Activated CD4-positive, alpha-beta T cell treated with anti-CD3 and anti-CD28 coated beads, Interleukin-10, Interleukin-2, amounts not matched to agents 100 ng/mL and 50 ng/mL, durations not matched to agents 16 hours and 8 hours (primary cell): ENCODE data around the gene TSHZ3.

Experiments used
- DNase-seq: peaks from one replicate; pipeline ENCODE4 v3.0.0-alpha.2; 2020

Gene TSHZ3

DNA sequence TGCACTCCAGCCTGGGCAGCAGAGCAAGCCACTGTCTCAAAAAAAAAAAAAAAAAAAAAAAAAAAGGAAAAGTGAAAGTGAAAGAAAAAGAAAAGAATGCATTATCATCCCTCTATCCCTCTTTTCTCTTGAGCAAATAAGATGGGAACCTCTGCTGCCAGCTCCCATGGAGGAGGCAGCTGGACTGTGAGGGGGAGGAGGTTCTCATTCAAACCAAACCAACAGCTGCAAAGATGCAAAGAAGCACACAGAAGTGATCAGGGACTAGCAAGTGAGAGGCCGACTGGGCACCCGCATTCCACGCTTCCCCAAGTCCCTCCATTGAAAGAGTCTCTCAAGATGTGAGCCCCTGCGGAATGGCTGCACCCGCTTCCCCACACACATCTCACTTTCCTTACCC is 63.5 kb downstream of the TSHZ3 start:
- DNase-seq: no peak

DNA sequence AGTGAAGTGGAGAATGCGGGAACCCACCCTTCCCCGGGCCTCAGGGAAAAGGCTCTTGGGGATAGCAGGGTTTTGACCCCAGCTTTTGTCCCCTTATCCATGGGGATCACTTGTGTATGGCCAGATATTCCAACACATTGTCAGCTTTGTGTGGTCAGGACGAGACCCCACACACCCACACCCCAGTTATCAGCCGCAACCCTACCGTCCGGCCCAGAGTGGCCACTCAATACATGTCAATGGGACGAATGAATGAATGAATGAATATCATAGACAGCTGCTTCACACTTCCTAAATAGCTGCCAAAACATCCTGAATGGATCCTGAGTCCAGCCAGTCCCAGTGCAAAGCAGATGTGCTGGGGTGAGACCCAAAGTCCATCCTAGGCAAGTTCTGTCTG is 64.6 kb downstream of the TSHZ3 start:
- no peak for DNase-seq

DNA sequence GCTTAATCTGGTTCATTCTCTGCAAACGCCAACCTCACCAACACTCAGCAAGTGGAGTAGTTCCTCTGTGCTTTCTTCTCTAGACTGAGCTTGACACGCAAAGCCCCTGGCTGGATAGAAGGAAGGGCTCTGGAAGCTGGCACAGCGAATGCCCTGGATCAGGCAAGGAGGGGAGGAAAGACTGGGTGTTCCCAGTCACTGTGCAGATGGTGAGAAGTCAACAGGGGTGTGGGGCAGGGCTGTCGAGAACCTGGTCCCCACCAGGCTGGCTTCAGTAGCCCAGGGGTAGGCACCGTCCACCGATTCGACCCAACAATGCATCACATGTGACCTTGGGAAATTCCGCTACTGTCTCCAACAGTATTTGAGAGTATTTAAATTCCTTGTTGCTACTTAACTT is 65.5 kb downstream of the TSHZ3 start:
- no peak for DNase-seq

DNA sequence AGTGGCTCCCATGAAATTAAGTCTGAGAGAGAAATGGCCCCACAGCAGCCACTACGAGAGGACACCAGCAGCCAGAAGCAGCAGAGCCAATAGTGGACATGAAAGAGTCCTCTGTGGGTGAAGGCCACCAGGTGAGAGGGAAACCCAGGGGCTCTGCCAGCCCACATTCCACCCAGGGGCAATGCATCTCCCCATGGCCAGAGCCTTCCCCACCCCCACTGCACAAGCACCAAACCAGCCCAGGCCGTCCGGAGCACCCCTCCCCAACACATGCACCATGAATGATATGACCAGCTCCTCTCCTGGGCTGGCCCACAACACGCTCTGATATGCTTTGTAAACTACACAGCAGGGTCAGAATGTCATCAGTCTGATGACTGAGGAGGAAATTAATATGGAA is 66.9 kb downstream of the TSHZ3 start:
- DNase-seq: no peak

DNA sequence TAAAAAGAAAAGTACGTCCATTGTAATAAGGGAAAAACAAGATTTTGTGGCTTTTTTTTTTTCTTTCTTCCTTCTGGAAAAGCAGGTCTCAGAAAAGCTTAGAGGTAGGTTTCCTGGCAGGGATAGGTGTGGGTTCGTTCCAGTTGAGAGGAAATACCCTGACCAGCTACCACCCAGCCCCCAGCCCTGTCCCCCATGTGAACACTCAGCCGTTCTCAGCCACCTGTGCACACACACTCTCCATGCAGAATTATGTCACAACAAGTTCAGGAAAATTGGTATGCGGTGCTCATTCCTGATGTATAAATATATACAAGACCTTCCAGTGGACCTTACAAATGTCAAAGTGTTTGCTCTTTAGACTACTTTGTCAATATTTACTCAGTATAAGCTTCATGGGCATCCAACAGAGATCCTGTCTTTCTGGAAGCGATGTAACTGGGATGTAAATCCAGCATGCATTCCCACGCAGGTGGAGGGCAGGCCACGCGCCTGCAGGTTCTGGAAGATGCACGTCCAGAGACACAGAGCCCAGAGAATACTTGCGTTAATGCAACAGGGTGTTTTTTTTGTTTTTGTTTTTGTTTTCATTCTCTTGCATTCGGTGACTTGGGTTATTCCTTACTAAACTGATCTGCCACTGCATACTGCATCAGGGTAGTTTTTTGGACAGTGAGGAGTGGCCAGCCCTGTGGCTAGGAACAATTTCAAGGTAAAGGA is 68.8 kb downstream of the TSHZ3 start:
- no peak for DNase-seq

DNA sequence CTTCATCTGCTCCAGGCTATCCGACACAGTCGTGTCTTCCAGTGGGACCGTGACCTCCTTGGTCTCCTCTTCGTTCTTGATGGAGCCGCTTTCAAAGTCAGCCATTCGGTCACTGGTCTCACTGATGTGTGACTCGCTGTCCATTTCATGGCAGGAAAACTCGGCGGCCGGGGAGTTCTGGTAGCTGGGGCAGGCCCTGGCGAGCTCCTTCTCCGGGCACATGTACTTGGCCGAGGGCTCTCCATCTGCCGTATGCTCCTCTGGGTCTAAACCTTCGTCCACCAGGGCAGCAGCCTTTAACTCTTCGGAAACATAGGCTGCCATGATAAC is 69.8 kb downstream of the TSHZ3 start:
- DNase-seq: no peak

DNA sequence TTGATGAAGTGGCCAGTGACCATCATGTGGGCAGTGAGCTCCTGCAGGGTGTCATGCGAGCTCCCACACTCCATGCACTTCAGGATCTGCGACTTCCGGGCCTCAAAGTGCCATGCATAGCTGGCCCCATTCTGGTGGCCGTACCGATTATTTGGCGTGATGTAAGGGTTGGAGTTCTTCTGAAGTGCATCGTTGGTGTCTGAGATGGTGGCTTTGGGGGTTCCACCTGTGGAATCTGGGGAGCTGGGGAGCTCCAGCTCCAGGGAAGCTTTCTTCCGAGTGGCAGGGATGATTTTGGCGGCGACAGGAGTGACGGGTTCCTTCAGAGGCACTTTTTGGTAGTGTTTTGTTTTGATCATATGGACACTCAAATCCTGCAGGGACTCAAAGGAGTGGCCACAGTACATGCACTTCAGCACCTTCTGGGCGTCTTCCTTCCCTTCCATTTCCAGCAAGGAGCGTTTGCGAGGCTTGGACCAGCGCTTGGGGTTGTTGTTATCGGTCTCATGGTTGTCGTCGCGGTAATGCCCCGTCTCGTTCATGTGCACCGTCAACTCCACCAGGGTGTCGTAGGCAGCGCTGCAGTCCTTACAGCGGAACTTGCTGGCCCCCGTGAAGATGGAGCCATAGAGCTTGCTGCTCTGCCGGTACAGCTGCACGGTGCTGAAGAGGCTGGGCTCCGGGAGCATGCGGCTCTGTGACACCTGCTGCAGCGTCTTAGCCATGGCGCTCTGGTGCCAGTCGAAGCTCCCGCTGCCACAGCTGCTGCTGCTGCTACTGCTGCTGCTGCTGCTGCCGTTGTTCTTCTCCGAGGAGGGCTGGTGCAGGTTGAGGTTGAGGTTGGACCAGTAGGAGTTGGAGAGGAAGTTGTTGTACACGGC is 70.4 kb downstream of the TSHZ3 start:
- DNase-seq: no peak

DNA sequence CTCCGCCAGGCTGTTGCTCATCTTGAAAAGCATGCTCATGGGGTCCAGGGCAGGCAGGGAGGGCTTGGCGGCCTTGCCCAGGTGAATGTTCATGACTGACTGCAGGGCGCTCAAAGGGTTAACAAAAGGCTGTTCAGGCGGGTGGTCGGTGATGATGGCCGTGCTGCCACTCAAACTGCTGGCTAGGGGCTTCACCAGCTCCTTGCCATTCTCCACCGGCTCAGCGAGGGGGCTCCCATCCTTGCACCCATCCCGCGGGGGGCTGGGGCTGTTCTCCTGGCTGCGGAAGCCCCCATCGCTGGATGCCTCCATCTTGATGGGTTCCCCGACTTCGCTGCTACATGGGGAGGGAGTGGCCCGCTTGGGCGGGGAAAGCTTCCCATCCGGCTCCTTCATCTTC is 71.7 kb downstream of the TSHZ3 start:
- DNase-seq: no peak

DNA sequence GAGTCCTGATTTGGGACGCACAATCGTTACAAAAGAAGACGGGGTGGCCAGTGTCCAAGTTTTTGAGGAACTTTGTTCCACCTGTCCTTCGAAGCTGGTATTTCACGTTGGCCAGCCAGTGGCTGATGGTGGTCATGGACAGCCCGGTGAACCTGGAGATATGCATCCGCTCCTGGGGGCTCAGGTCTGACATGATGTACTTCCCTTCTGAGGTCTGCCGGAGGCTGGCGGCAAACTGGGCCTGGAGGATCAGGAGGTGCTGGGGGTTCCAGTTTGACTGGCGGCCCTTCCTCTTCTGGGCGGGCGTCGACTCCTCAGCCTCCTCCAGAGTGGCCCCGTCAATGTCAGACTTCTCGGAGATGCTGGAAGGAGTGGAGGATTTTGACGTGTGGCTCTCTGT is 72.4 kb downstream of the TSHZ3 start:
- no peak for DNase-seq

DNA sequence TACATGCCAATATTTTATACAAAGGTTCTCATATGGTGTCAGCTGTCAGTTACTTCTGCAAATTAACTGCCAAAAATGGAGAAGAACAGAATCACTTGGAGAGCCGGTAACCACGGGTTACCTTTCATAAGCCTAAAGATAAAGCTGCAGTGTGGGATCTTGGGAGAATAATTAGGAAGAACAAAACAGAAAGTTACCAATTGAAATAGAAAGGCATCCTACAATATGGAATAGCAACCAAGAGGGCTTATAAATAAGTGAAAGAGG is 74.2 kb downstream of the TSHZ3 start:
- DNase-seq: no peak

DNA sequence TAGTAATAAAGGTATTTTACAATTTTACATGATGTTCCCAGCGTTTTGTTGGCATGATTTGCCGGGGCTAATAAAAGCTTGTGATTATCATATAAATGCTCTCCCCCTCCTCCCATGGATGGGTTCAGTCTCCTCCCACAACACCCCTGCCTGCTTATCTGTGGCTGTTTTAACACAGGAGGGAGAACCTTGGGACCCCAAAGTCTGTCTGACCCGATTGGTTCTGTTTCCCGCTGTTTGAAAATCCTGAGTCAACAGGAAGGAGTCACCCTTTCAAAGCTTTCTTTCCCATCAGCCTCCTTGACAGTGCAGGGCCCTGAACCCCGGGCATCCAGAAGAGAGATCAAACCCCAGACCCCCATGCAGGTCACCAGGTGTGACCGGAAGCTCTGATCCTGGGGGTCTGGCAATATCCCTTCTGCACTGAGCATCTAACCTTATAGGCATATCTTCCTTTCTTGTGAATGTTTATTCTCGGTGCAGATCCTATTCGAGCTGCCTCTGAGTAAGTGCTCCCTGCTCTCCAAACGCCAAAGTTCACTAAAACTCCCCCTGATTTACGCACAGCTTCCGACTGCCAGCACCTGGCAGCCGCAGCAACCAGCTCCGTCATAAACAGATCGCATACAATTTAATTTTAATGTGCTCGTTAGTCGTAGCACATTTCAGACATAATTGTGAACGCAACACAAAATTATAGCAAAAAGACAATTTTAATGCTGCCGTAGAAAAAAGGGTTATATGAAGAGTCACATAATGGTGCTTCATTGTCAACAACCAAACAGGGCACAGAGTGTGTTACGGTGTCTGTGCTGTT is 74.8 kb downstream of the TSHZ3 start:
- DNase-seq: no peak

DNA sequence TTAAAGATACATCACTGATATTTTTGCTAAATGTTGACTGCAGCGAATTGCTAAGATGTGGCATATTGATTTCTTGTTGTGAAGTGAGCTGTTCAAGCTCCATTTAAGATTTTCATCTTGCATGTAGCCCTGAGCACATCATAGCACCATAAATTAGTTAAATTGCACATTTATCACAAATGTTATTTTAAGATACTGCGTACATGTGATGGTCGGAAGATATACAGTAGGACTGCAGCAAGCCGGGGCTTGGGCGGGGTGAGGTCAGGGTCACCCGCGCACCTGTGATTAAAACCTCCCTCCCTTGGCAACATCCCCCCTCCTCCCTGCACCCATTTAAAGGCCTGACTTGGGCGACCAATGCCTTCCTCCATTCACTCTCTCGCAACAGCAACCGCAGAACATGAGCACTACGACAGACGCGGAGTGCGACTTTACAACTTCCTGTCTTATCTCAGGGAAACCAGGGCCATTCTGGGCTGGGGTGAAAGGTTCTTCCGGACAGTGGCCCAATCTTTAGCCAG is 76.6 kb downstream of the TSHZ3 start:
- DNase-seq: no peak

DNA sequence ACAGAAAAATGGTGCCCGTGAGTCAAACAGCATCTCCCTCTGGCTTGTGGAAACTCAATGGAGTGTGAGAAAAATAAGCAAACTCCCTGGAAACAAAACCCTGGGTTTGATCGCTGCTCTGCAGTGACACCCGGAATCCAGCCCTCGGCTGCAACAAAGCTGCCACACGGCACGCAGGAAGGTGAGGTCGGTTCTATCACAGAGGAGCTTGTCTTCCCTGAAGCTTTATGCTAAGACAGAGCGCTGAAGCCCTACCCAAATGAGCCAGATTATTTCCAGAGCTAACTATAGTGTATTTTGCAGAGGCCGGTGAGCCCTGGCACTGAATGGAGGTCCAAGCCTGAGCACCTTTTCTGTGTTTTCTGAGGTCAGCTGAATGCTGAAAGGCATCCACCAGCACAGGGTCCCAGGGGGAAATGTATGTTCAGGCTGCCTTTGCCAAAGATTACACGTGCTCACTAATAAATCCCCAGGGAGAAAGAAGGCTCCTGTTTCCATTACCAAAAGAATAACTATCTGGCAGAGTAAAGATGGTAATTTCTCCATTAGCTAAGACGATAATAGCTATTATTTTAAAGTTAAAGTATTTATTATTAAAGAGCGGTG is 77.8 kb downstream of the TSHZ3 start:
- DNase-seq: no peak

DNA sequence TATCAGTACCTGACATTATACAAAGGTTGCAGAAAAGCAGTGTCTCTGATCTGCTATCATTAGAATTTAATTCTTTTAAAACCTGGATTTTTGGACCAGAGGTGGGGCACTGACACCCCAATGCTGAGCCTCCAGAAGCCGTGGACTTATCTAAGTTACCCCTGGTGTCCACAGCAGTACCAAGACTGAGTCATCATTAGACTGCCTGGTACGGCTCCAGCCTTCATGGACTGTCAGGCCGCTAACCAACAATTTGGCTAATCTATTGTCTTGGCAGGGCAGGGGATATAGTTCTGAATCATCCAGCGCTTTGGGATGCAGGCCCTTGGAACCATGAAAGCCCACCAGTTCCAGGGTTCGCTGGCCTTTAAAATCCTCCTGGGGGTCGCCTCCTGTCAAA is 78.3 kb downstream of the TSHZ3 start:
- no peak for DNase-seq

DNA sequence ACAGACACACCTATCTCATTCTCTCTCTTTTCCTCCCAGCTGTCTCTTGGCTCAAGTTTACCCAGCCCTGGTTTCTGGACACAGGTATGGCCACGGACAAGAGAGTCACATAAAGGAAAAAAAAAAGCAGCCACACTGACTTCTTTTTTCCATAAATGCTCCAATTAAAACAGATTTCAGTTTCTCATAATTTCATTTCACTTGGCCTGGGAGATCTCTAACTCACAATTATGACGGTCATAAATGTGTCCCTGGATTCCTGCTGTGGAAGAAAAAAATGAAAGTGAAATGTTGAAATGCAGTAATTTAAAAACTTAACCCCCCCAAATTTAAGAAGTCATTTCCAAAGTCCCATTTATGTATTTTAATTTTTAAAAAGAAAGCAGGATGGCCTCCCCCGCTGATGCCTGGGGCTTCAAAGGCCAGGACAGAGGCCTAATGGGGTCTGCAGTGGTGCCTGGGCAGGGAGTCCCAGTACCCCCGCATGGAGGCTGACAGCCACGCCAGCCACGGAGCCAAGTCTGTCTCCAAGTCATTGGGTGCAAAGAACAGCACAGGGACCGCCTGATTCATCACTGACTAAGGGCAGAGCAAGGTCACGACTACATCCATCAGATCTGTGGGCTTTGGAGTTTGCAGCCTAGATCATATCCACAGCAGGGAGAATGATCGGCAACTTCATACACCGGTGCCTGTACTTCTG is 79.7 kb downstream of the TSHZ3 start:
- DNase-seq: no peak

DNA sequence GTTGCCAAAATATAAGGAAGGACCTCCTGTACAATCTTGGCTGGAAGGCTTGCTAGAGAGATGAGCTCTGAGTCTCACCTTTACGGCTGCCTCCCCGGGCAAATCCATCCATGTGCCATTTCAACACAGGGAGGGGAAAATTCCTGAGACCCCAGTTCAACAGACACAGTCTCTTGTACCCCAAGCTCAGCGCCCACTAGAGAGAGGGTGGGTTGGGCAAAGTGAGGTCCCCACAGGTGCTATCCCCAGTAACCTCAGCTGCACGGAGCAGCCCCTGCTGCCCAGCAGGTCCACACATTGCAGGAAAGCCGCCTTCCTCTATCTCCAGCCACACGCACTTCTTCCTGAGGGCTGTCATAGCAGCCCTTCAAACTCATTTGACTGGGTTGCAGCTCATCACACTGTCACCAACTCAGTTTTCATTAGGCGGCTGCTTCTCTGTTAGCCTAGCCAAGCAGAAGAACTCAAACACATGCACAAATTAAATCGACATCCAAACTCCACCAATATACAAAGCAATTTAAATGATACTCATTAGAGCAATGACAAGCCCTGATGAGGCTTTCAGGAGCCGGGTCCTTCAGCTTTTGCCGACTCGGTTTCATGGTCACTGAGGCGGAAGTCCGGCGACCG is 80.4 kb downstream of the TSHZ3 start:
- no peak for DNase-seq

DNA sequence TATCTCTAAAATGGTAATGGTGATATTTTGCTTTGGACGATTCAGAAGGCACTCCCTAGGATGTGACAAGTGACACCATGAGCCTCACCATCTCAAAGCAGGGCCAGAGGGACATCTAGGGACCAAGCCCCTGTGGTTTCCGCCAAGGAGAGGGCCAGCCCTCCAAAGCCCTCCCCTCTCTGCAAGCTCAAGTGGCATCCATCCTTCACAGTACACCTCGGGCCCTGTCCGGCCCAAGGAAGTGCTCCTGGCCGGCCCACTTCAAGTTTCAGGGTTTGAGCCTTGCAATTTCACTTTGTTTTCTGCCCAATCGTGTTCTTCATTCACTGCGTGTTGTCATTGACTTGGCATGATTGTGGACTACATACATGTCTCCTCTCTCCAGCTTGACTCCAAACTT is 82.5 kb downstream of the TSHZ3 start:
- DNase-seq: no peak

DNA sequence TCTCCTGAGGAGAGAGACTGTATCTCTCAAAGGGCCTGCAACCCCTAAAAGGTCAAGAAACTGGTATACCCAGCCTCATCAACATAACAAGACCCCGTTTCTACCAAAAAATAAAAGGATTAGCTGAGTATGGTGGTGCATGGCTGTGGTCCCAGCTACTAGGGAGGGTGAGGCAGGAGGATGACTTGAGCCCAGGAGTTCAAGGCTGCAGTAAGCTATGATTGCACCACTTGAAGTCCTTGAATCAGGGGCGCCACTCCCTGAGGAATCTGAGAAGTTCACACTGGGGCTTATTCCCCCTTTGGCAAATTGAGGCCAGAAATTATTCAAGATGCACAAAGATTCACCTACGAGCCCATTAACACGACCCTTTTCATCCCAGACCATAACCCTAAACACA is 83.0 kb downstream of the TSHZ3 start:
- no peak for DNase-seq

DNA sequence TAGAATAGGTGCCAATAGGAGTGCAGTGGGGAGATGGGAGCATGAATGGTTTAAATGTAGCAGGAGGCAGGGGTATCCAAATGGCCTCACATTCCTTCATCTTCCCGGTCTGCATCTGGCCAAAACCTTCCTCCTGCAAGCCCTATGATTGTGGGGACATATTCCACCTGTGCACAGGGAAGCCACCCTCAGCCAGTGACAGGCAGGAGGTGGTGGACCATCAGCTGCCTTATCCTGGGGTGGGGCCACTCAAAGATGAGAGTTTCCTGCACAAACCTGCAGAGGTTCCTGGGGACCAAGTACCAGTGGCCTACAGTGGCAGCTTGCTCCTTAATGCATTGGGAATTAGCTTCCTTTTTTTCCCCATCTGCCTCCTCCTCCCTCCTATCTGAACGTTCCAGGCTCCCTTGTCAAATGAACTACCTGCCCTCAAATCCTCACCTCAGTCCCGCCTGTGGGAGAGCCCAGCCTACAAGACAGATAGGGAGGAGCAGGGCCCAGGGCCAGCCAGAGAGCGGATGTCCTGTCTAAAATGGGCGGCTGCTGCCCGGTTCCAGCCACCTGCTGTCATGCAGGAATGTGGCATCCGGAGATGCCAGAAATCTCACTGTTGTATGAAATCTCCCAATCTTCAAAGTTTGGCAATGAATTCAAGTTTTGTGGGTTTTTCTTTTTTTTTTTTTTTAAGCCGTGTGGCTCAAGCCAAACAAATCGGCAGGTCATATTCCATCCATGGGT is 85.0 kb downstream of the TSHZ3 start:
- DNase-seq: no peak

DNA sequence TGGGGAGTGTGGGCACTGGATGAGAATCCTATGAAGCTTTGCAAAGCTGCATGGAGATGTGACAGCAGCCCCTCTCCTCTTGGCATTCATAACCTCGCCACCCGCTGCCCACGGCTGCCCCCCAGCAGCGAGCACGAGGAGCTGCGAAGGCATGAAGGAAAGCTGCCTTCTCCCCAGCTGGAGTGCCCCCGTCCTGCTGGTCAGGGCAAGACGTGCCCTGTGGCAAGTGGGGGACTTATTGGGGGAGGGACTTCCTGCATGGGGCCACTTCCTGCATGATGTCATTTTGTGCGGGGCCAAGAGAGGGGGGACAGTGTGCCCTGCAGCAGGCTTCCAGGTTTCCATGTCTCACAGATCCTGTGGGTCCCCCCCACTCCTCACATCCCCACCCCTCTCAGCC is 85.9 kb downstream of the TSHZ3 start:
- DNase-seq: no peak

DNA sequence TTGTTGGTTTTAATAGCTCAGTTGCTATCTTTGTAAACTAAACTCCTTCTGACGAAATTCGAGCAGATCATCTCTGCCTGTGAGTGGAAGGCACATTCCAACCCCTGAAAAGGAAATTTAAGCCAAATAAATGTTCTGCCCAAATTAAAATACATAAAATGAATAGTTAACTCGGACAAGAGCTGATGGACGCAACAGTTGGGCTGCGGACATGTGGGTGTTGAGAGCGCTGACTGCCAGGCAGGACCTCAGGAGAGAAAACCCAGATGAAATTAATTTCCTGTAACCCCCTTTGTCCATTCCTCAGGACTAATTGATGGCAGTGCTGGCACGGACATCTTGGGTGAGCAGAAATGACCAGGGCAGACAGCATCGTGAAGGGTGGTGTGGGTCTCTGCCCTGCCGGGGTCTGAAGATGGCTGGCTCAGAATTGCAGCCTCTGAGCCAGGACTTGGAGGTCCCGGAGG is 86.5 kb downstream of the TSHZ3 start:
- no peak for DNase-seq
